Measurements from ENCODE around the gene ZSWIM8. TPM values are rescaled to one million over a fixed set of nuclear protein-coding genes. Genes with fewer than 3 reads are reported as not detected.

ZSWIM8 gene
- total RNA-seq, 2 donors from 2014 or later = 34.5 to 70.9 TPM

DNA sequence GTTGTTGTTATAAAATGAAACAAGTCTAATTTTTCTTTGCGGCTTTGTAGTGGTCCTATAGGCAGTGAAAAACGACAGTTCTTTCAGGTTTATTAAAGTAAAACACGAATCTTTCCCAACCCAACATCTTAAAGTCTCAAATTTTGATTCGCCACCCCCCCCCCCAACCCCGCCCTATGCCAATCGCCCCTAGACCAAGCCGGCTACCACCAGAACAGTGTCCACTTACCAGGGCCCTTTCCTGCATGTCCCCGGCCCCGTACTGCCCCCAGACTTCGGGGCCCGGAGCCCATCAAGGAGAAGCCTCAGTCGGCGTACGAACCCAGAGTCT is 3.9 kb upstream of the ZSWIM8 start:
- H3K9me3 ChIP-seq = no peaks in the 10 kb centered on the region
- H3K36me3 ChIP-seq (replicated peaks in 1 of 2; ENCODE audit: insufficient read depth in 1 of 2, low read depth in 2 of 2) = peaks cover 0 to 3% of the 10 kb centered on the region in 2 donors
- intact Hi-C loops (cut with DNase I) = no loop called here
- WGBS, 2 donors = 1 to 2% methylated on average over 14 of the region's 14 CpGs
- H3K27ac ChIP-seq = peak overlapping the region; percentile 71 to 95 (median 86)
- DNase-seq = no peak
- peaks cover 36% of the 10 kb centered on the region for H3K4me1 ChIP-seq
- ATAC-seq = peak; percentile 3
- TF ChIP-seq, protein P1, sequence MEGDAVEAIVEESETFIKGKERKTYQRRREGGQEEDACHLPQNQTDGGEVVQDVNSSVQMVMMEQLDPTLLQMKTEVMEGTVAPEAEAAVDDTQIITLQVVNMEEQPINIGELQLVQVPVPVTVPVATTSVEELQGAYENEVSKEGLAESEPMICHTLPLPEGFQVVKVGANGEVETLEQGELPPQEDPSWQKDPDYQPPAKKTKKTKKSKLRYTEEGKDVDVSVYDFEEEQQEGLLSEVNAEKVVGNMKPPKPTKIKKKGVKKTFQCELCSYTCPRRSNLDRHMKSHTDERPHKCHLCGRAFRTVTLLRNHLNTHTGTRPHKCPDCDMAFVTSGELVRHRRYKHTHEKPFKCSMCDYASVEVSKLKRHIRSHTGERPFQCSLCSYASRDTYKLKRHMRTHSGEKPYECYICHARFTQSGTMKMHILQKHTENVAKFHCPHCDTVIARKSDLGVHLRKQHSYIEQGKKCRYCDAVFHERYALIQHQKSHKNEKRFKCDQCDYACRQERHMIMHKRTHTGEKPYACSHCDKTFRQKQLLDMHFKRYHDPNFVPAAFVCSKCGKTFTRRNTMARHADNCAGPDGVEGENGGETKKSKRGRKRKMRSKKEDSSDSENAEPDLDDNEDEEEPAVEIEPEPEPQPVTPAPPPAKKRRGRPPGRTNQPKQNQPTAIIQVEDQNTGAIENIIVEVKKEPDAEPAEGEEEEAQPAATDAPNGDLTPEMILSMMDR (IDR thresholded peaks at IDR 0.05) = no peak
- TF ChIP-seq POLR2A (IDR thresholded peaks at IDR 0.05) = no peak
- H3K4me3 ChIP-seq = peak overlapping the region; percentile 81 to 87
- no peaks in the 10 kb centered on the region for H3K27me3 ChIP-seq

DNA sequence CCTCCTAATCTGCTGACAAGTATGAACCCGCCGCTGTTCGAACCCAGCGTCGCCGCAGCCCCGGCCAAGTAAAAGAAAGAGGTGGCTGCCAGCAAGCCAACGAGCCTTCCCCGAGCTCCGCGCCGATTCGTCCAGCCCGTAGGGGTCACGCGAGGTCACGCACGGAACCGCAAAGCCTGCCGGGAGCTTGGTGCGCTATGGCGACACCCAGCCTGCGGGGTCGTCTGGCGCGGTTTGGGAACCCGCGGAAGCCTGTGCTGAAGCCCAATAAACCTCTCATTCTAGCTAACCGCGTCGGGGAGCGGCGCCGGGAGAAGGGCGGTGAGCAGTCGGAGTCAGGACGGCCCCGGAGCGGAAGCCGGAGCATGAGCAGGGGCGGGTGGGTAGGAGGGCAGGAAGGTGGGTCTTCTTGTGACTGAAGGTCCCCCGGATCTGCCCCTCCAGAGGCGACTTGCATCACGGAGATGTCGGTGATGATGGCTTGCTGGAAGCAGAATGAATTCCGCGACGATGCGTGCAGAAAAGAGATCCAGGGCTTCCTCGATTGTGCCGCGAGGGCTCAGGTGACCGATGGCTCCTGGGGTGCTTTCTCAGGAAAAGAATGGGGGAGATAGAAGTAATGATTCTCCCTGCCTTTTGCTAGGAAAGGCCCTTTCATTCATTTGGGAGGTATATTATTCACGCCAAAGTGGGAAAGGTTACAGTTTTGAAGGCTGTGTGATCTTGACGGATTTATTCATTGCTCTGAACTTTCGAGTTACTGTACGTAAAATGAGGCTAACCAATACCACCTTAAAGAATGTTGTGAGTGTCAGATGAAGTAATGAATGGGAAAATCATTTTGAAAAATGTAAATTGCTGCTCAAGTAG is 3.3 kb upstream of the ZSWIM8 start, which contains the start of gene CHCHD1:
CHCHD1 (plus strand) TSS at position 170 of the 870 bp plus-strand sequence; CDS start at position 198, 28 bp downstream.
- peak; percentile 88 to 93 (median 90) for DNase-seq
- peak in 2 of 3 donors; percentile 67 to 69 for TF ChIP-seq POLR2A (IDR thresholded peaks at IDR 0.05)
- TF ChIP-seq, protein P1 (IDR thresholded peaks at IDR 0.05) = no peak
- 0 to 1% methylated on average over 29 to 57 of the region's 57 CpGs for WGBS, 2 donors
- peak within 1 kb of the TSS; percentile 71 to 95 (median 86) for H3K27ac ChIP-seq
- intact Hi-C loops (cut with DNase I) = no loop called here
- peak within 1 kb of the TSS; percentile 81 to 87 for H3K4me3 ChIP-seq
- no peaks in the 10 kb centered on the region for H3K9me3 ChIP-seq
- H3K36me3 ChIP-seq (replicated peaks in 1 of 2; ENCODE audit: insufficient read depth in 1 of 2, low read depth in 2 of 2) = peaks cover 0 to 3% of the 10 kb centered on the region in 2 donors
- peak; percentile 70 for ATAC-seq
- no peaks in the 10 kb centered on the region for H3K27me3 ChIP-seq
- H3K4me1 ChIP-seq = peaks cover 42% of the 10 kb centered on the region

DNA sequence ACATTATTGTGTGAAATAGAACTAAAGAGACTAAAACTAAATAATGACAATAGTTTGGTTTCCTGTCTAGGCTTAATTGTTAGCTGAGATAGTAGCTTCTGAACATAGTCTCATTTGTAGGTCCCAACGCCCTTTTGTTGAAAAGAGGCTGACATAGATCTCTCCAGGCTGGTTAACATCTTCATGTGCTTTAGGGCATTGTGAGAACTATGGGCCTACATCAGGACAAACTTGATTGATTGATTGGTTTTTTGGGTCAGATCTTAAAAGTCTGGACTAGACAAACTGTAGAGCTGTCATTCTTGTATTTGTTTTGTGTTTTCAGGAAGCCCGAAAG is 2.7 kb upstream of the ZSWIM8 start:
- DNase-seq (no peak), ATAC-seq (no peak)
- H3K27ac ChIP-seq = peak overlapping the region in 2 of 4 donors; percentile 91 to 95
- intact Hi-C loops (cut with DNase I) = no loop called here
- H3K36me3 ChIP-seq (replicated peaks in 1 of 2; ENCODE audit: insufficient read depth in 1 of 2, low read depth in 2 of 2) = peaks cover 0 to 3% of the 10 kb centered on the region in 2 donors
- peaks cover 48% of the 10 kb centered on the region for H3K4me1 ChIP-seq
- 20 to 21% methylated on average over 2 of the region's 2 CpGs for WGBS, 2 donors
- H3K4me3 ChIP-seq = peak overlapping the region; percentile 81 to 87
- no peak for TF ChIP-seq POLR2A (IDR thresholded peaks at IDR 0.05)
- TF ChIP-seq, protein P1 (IDR thresholded peaks at IDR 0.05) = no peak
- H3K27me3 ChIP-seq = no peaks in the 10 kb centered on the region
- H3K9me3 ChIP-seq = no peaks in the 10 kb centered on the region

DNA sequence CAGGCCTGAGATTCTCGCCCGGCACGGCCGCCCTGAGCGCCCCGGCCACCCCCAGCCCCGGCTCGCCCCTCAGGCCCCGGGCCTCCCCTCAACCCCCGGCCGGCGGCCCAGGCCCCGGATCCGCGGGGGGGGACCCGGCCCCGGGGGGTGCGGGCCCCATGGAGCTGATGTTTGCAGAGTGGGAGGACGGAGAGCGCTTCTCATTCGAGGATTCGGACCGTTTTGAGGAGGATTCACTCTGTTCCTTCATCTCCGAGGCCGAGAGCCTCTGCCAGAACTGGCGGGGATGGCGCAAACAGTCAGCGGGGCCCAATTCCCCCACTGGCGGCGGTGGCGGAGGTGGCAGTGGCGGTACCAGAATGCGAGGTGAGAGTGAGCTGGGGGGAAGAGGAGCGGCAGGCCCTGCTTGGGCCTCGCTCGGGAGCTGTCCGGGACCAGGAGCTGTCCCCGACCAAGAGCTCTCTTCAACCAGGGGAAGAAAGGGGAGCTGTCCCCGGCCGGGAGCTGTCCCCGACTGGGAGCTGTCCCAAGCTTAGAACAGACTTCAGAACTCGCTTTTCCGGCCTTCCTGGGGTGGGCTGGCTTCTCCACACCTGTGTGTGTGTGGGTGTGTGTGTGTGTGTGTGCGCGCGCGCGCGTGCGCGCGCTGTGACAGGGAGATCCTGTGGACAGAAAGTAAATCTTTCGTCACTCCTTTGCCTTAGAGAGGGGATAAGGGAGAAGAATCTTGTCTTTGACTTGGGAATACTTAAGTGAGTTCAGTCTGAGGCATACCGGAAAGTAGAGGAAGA is 510 bp downstream of the ZSWIM8 start:
- peak overlapping the region; percentile 26 to 94 (median 80) for H3K27ac ChIP-seq
- peaks cover 9 to 15% of the 10 kb centered on the region in 2 donors for H3K36me3 ChIP-seq (replicated peaks in 1 of 2; ENCODE audit: insufficient read depth in 1 of 2, low read depth in 2 of 2)
- no peak for TF ChIP-seq POLR2A (IDR thresholded peaks at IDR 0.05)
- TF ChIP-seq, protein P1 (IDR thresholded peaks at IDR 0.05) = no peak
- intact Hi-C loops (cut with DNase I) = no loop called here
- 0 to 1% methylated on average over 15 to 39 of the region's 54 CpGs for WGBS, 2 donors
- H3K4me1 ChIP-seq = peaks cover 49% of the 10 kb centered on the region
- no peaks in the 10 kb centered on the region for H3K27me3 ChIP-seq
- ATAC-seq (peak; percentile 10), DNase-seq (peak; percentile 47 to 58 (median 53))
- no peaks in the 10 kb centered on the region for H3K9me3 ChIP-seq
- peak overlapping the region; percentile 54 to 90 for H3K4me3 ChIP-seq
